NOMO-1 treated with dmso at 0.1 percent for 144 hours (cell line): Measurements from ENCODE around the gene DDX53.

Experiments used
- DNase-seq: peaks from one replicate; lab custom pipeline; 2025; ENCODE audit not compliant: unreplicated experiment; lab: John Stamatoyannopoulos, UW

DDX53 gene

GRCh38 chrX:23048806-23049573 is 49.2 kb downstream of the DDX53 start:
- DNase-seq = no peak

GRCh38 chrX:23052324-23052723 is 52.6 kb downstream of the DDX53 start:
- DNase-seq = no peak
